Erythroblast (primary cell): Measurements from ENCODE around the gene BACH2.
A peak's percentile ranks its signal among the peaks of the same experiment; 100 is the strongest.

Source experiments
- DNase-seq, 2 experiments: peaks; one replicate each; lab custom pipeline; 2025; lab: John Stamatoyannopoulos, UW
- GATA1 ChIP-seq: IDR thresholded peaks from 2 replicates; pipeline ENCODE4 v1.6.1; 2011; ENCODE audit warnings: low read depth, mild to moderate bottlenecking, control low read depth, low read length, moderate library complexity
- POLR2A ChIP-seq: IDR thresholded peaks from 2 replicates; pipeline ENCODE4 v1.6.1; 2011; ENCODE audit warnings: mild to moderate bottlenecking, low read length

Gene BACH2

DNA sequence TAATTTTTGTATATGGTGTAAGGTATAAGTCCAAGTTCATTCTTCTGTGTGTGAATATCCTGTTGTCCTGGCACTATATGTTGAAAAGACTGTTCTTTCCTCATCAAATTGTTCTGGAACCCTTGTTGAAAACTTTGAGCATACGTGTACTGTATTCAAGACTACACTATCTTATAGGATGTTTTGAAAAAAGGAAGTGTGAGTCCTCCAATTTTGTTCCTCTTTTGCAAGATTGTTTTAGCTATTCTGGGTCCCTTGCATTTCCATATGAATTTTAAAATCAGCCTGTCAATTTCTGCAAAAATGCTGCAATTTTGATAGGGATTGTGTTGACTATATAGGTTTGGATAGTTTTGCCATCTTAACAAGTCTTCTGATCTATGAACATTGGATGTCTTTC is 195.2 kb downstream of the BACH2 start:
- no peak for TF ChIP-seq POLR2A
- TF ChIP-seq GATA1: no peak
- DNase-seq: no peak

DNA sequence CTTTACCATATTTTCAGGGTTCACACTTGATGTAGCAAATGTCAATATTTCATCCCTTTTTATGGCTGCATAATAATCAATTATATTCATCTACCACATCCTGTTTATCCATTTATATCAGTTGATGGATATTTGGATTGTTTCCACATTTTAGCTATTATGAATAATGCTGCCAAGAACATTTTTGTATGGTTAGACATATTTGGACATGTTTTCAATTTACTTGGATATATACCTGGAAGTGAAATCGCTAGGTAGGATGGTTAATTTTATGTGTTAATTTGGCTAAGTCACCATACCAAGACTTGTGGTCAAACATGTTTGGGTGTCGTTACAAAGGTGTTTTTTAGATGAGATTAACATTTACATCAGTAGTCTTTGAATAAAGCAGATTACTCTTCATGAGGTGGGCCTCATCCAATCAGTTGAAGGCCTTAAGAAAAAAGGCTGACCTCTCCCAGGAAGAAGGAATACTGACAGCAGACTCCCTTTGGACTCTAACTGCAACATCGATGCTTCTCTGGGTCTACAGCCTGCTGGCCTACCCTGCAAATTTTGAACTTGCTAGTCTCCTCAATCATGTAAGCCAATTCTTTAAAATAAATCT is 196.5 kb downstream of the BACH2 start:
- DNase-seq: no peak
- TF ChIP-seq POLR2A: no peak
- no peak for TF ChIP-seq GATA1

DNA sequence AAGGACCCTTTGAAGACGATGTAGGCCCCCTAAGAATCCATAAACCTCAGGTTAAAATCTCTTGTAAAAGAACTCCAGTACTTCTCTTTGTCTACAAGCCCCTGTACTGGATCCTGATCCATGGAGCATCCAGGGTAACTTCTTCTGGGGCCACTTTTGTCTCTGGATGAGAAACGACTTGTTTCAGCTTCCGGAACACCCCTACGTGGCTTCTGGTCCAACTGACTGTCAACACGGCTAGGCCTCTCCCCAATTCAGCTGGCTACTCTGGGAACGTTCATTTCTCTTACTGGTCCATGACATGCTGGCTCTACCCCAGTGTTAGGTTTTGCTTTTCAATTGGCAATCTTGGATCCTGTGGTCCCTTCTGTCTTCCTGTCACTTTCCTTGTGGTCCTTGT is 198.0 kb downstream of the BACH2 start:
- TF ChIP-seq POLR2A (no peak), GATA1 (no peak)
- DNase-seq: no peak

DNA sequence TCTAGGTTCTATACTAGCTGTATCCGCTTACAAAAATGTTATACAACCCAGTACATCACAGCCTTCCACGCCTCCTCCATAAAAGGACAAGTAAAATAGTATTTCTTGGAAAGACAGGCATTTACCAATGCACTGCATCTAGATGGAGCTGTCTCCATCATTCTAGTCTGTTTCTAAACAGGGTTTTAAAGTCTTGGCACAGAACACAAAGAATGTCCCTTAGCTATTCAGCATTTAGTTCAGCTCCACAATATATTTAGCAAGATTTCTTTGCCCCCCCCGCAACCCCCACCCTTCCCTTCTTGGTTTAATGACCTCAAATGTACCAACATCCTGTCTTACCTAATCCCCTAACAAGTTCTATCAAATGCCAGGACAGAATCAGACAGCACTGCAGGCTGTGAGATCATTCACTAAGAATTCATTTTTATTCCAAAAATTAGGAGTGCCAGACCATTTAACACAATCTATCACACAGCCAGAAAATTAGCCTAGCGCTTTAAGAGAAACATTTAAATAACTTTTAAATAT is 198.6 kb downstream of the BACH2 start:
- TF ChIP-seq POLR2A (no peak), GATA1 (no peak)
- DNase-seq: no peak

DNA sequence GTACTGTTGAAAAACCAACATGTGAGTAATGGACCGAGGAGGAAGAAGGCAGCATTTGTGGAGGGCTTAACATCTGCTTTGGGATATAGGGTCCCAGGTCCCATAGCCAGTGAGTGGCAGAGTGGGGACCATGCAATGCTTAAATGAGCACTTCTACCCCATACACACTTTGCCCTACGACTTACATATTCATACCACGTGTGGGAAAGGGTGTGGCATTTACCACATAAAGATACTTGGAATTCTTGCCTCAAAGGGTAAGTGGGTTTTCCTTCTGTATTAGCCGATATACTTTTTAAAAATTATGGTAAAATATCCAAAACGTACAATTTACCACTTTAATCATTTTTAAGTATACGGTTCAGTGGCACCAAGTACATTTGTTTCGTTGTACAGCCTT is 199.3 kb downstream of the BACH2 start:
- TF ChIP-seq GATA1: no peak
- no peak for TF ChIP-seq POLR2A
- no peak for DNase-seq

DNA sequence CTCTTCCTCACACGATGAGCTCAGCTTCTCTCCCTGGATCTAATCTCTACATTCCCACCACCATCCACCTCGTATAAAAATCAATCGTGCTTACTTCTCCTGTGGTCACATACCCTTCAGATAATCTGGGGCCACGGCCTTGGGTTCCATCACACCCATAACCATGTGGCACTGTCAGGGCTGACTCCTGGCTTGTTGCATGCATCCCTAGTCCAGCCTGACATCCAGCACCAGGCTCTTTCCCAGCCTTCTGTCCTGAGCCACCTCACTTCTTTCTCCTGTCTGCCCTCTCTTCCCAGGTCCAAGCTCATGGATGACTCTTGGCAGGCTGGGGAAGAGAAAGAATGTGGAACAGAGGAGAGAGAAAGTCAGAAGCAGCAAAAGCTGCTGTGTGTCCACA is 199.8 kb downstream of the BACH2 start:
- TF ChIP-seq GATA1 (no peak), POLR2A (no peak)
- DNase-seq: no peak

DNA sequence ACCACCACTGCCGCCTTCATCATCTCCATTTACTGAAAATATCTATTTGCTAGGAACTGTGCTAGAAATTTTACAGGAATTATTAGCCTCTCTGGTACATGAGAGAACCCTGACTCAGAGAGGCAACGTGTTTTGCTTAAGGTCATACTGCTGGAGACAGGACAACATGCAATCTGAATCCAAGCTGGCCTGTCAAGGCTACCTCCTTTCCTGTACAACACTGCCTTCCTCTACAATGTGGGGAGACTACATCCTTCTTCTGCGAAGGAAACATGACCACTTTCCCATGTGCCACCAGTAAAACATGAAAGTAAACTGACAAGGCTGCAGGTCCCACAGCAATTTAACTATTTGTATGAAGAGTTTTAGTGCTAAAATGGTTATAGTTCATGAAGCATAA is 200.9 kb downstream of the BACH2 start:
- DNase-seq: no peak
- TF ChIP-seq GATA1: no peak
- no peak for TF ChIP-seq POLR2A

DNA sequence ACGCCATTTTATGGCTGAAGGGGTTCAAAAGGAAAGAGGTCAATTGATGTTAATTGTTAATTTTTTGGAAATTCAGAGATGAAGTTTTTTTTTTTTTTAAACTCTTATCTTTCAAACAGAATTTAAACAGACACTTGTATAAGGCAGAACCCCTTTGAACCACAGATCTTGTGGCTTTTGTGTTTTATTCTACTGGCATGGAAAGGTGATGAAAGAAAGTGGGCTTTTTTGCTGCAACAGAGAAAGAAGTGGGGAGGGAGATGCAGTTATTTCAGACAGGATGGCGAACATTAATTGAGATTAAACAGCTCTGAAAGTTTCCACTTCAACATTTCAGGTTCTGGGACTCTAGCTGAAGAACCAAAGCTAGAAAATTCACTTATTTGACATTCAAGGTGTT is 201.5 kb downstream of the BACH2 start:
- TF ChIP-seq POLR2A (no peak), GATA1 (no peak)
- no peak for DNase-seq

DNA sequence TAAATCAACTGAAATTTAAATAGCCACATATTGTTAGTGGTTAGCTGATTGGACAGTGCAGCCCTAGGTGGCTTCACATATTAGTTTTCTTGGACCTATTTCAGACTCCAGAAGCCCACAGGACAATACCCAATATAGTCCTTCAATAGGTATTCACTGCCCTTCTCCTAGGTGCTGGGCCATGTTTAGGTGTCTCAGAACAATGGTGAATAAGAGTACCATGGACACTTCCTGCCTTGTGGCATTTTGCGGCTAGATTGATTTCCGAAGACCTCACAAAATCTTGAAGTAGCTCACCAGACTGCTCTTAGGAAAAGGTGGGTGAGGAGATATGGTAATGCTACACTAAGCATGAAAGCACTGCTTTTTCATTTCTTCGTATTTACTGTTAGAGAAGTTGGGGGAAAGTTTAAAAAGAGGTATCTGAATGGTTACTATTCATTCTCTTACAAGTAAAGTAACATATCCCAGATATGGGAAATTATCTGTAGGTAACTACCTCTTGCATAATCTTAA is 203.0 kb downstream of the BACH2 start:
- no peak for TF ChIP-seq POLR2A
- no peak for TF ChIP-seq GATA1
- DNase-seq: no peak

DNA sequence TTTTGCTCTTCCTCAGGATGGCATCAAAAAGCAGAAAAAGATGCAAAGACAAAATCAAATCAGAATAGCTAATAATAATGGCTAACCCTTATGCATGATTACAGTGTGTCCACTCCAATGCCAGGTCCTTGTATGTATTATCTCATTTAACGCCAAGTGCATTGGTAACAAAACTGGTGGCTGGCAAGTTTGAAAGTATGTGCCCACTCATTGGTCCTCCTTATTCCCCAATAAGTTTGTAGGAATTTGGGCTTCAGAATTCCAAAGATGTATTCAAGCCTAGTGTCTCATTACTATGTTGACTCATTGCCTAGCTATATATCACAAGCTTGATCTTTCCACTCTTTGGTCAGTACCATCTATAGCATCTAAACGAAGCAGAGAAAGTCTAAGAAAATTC is 205.8 kb downstream of the BACH2 start:
- TF ChIP-seq POLR2A: no peak
- TF ChIP-seq GATA1: no peak
- DNase-seq: no peak

DNA sequence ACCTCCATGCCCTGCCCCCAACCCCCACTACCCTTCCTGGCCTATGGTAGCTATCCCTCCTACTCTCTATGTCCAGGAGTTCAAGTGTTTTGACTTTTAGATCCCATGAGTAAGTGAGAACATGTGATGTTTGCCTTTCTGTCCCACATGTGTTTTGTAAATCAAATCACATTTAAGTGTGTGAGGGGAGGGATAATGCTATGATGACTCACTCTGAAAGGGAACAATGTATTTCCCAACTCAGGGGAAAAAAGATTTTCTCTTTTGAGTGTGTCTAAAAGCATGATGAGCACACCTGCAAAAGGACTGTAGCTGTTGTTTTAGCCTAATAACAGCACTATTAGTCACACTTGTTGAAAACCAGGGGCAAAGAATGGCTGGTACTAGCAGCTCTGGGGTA is 208.6 kb downstream of the BACH2 start:
- TF ChIP-seq POLR2A (no peak), GATA1 (no peak)
- no peak for DNase-seq

DNA sequence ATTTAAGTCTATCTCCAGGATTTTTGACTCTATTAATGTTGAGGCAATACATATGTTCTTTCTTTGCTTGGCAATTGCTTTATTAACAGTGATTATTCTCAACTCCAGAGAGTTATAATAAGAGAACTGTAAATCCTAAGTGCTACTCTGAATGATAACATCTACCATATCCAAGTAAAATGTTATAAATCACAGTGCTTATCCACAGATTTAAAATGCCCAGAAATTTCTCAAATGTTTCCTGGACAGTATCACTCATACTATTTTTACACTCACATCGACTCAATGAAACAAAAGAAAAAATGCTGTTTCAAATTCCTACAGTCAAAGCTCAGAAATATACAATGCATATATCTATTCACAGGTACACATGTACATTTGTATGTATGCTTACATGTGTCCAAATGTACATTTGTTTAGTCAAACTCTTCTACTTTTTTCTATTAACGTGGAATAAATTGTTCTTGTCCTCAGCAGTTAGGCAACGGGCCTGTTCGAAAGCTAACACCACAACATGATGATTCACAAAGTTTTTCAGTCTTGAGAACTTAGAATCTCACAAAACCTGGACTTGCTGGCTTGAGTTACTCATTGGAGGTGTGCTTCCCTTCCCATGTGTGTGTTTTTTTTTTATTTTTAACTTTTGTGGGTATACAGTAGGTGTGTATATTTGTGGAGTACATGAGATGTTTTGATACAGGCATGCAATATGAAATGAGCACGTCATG is 209.4 kb downstream of the BACH2 start:
- TF ChIP-seq GATA1: no peak
- DNase-seq: no peak

DNA sequence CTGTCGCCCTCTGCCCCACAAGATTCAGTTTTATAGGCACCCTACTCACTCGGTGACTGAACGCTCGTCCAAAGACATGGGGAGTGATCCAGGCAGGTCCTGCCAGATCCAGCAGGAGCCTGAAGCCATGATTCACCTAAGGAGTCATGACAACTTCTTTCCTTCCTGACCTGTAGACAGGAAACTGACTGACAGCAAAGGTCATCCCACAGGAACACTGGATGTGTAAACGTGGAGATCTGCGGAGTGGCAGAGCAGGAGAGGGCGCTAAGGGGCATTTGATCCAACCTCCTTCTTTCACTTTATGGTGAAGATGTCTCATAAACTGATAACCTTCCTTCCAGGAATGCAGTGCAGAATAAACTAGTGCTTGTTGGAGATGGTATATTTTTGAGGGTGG is 210.1 kb downstream of the BACH2 start:
- TF ChIP-seq POLR2A (no peak), GATA1 (no peak)
- no peak for DNase-seq

DNA sequence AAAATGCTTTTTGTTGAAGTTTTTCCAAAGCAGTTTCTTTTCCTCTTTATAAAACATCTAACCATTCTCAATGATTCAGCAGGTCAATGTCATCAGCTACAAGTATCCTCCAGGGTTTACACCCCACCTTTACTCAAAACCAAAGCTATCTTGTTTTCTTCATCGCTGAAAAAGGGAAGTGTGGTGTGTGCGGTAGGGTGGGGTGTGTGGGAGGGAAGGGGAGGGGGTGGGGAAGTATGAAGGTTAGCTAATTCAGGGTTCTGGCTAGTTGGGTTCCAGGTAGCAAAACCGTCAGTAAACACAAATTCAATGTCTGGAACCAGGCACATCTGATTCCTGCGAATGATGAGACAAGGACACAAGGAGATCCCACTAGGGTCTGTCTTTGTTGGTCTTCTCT is 212.8 kb downstream of the BACH2 start:
- TF ChIP-seq GATA1 (no peak), POLR2A (no peak)
- DNase-seq: peak in 1 of 2 experiments; percentile 7
